B cell (primary cell): ENCODE measurements around the gene TMEM132A. TPM values are rescaled to one million over a fixed set of nuclear protein-coding genes. Genes with fewer than 3 reads are reported as not detected.

ENCODE experiments used
- ATAC-seq: fragments of 200-7000 bp; cut with Tn5 transposase; one replicate; pipeline ENCODE4 v1.10.0; 2021; ENCODE audit warnings: low read depth, mild to moderate bottlenecking, moderate number of reproducible peaks, moderate library complexity
- CTCF ChIA-PET: fragments of 350-600 bp; sonication (Branson Sonifier 250); formaldehyde crosslinking; loops from one replicate; lab custom pipeline; 2021; ENCODE audit warnings: antibody characterized with exemption, inconsistent platforms; lab: Charles Lee
- POLR2A ChIA-PET: fragments of 350-600 bp; sonication (Branson Sonifier 250); formaldehyde crosslinking; loops from one replicate; lab custom pipeline; 2021; ENCODE audit warnings: antibody characterized with exemption; lab: Charles Lee
- DNase-seq: peaks from one replicate; pipeline ENCODE4 v3.0.0; 2013
- H2AFZ ChIP-seq: 2 replicates; pipeline ENCODE4 v1.6.1; 2012; ENCODE audit warnings: mild to moderate bottlenecking, low read depth, low read length; ENCODE audit not compliant: insufficient read depth, poor library complexity, severe bottlenecking
- H3K27ac ChIP-seq, 2 donors: 1 replicate in 1 of 2; 2 replicates in 1 of 2; pipeline ENCODE4 v1.5.1; 2012 to 2013; ENCODE audit warnings: low read length in 2 of 2, mild to moderate bottlenecking in 2 of 2, moderate library complexity in 1 of 2
- H3K27me3 ChIP-seq, 4 experiments: fragments of 200-600 bp in 1 of 4; sonication (generic) in 1 of 4; replicated peaks in 1 of 4; 1 replicate in 2 of 4; 2 replicates in 2 of 4; pipeline versions ENCODE4 v1.6.1 to v1.7.0; 2013 to 2016; ENCODE audit warnings: low read length in 3 of 4, mild to moderate bottlenecking in 2 of 4, mixed read lengths in 1 of 4, moderate library complexity in 1 of 4; ENCODE audit not compliant: insufficient read depth in 4 of 4, control insufficient read depth in 3 of 4; ENCODE audit errors: control extremely low read depth in 1 of 4
- H3K36me3 ChIP-seq, 2 experiments: replicated peaks in 1 of 2; 1 replicate in 1 of 2; 2 replicates in 1 of 2; pipeline versions ENCODE4 v1.6.1 to v1.7.1; 2013; ENCODE audit warnings: low read length in 1 of 2; ENCODE audit not compliant: insufficient read depth in 2 of 2, control insufficient read depth in 1 of 2; ENCODE audit errors: control extremely low read depth in 1 of 2, extremely low read depth in 1 of 2
- H3K4me1 ChIP-seq, 2 donors: fragments of 200-600 bp in 1 of 2; sonication (generic) in 1 of 2; 1 replicate in 1 of 2; 2 replicates in 1 of 2; pipeline versions ENCODE4 v1.5.1 to v1.6.1; 2013 to 2017; ENCODE audit warnings: low read length in 2 of 2; ENCODE audit not compliant: control insufficient read depth in 2 of 2, insufficient read depth in 2 of 2
- H3K4me2 ChIP-seq: replicated peaks from 2 replicates; pipeline ENCODE3; 2012; ENCODE audit warnings: mild to moderate bottlenecking, low read depth, low read length; ENCODE audit not compliant: poor library complexity, severe bottlenecking
- H3K4me3 ChIP-seq, 5 experiments: fragments of 200-600 bp in 1 of 5; sonication (generic) in 1 of 5; 1 replicate in 3 of 5; 2 replicates in 2 of 5; pipeline versions ENCODE4 v1.5.1 to v1.7.0; 2011 to 2016; ENCODE audit warnings: low read length in 4 of 5, mild to moderate bottlenecking in 4 of 5, low read depth in 2 of 5, control low read depth in 1 of 5, moderate library complexity in 1 of 5; ENCODE audit not compliant: insufficient read depth in 1 of 5; ENCODE audit errors: control extremely low read depth in 1 of 5, extremely low read depth in 1 of 5
- H3K79me2 ChIP-seq: fragments of 200-600 bp; sonication (generic); one replicate; pipeline ENCODE4 v1.6.0; 2016; ENCODE audit warnings: low read length; ENCODE audit not compliant: control insufficient read depth, insufficient read depth
- H3K9ac ChIP-seq: fragments of 200-600 bp; sonication (generic); 2 replicates; pipeline ENCODE4 v1.6.1; 2017; ENCODE audit warnings: mild to moderate bottlenecking, low read length, moderate library complexity
- H3K9me3 ChIP-seq, 3 donors: one replicate each; pipeline versions ENCODE4 v1.6.1 to v1.7.1; 2013; ENCODE audit warnings: low read length in 2 of 3; ENCODE audit not compliant: control insufficient read depth in 2 of 3, insufficient read depth in 1 of 3; ENCODE audit errors: control extremely low read depth in 1 of 3
- H4K20me1 ChIP-seq: 2 replicates; pipeline ENCODE4 v1.6.0; 2012; ENCODE audit warnings: mild to moderate bottlenecking, low read length; ENCODE audit not compliant: insufficient read depth, control insufficient read depth, poor library complexity, severe bottlenecking
- H3K27ac Mint-ChIP-seq: one replicate; pipeline ENCODE4 v1.8.0; 2021; ENCODE audit warnings: mixed read lengths
- H3K27me3 Mint-ChIP-seq: one replicate; pipeline ENCODE4 v1.8.0; 2021; ENCODE audit warnings: mixed read lengths
- H3K4me1 Mint-ChIP-seq: one replicate; pipeline ENCODE4 v1.8.0; 2021; ENCODE audit warnings: mixed read lengths
- H3K4me3 Mint-ChIP-seq: one replicate; pipeline ENCODE4 v1.8.0; 2021; ENCODE audit warnings: mixed read lengths
- H3K9me3 Mint-ChIP-seq: one replicate; pipeline ENCODE4 v1.8.0; 2022; ENCODE audit warnings: mixed read lengths; ENCODE audit not compliant: insufficient read depth
- EZH2 ChIP-seq: IDR thresholded peaks from 2 replicates; pipeline ENCODE4 v1.6.1; 2012; ENCODE audit warnings: borderline replicate concordance, low read depth, mild to moderate bottlenecking, moderate library complexity, low read length; ENCODE audit not compliant: insufficient read depth, poor library complexity, severe bottlenecking
- WGBS: methylation state at CpG from one replicate; pipeline ENCODE4 v1.1.5; 2013; ENCODE audit warnings: missing lambda C conversion rate; ENCODE audit not compliant: insufficient coverage; 5-methylcytosine and 5-hydroxymethylcytosine counted together
- intact Hi-C: fragments of 100-400 bp; cut with micrococcal nuclease; formaldehyde crosslinking; loops from one replicate; pipeline ENCODE4 v1.10.0; 2022
- polyA plus RNA-seq: library from polyadenylated mRNA; depleted of rRNA; stranded (reverse); fragments of >200 nt; gene quantifications from 2 replicates; pipeline ENCODE4 v1.2.3, GENCODE V29; 2012
- total RNA-seq, 2 donors: library from RNA; stranded (reverse); fragments of 120-200 nt in 1 of 2; gene quantifications; 1 replicate in 1 of 2; 2 replicates in 1 of 2; pipeline versions ENCODE4 v1.2.3 to v1.2.4, GENCODE V29; 2013 to 2022
- TF ChIP-seq, protein P1 (sequence below): fragments of 200-600 bp; IDR thresholded peaks from one replicate; pipeline ENCODE4 v1.8.0; 2022; ENCODE audit warnings: antibody characterized with exemption, mild to moderate bottlenecking

Gene TMEM132A
- total and polyA plus RNA-seq, 2 donors (not counting 1 experiment from before 2014, with no cell fraction given), result 1.2 to 11.3 TPM

- no peaks in the 10 kb centered on the region for H3K36me3 ChIP-seq
- H3K4me2 ChIP-seq, result peak overlapping the region; percentile 20
- H3K27me3 ChIP-seq, result no peaks in the 10 kb centered on the region
- no peaks in the 10 kb centered on the region for H3K9me3 ChIP-seq
- DNase-seq (no peak), ATAC-seq (no peak)
- H3K4me1 Mint-ChIP-seq, result peaks cover 28% of the 10 kb centered on the region
- no peak overlapping the region for H3K4me3 Mint-ChIP-seq
- H4K20me1 ChIP-seq, result no peaks in the 10 kb centered on the region
- intact Hi-C loops, result no loop called here
- no peaks in the 10 kb centered on the region for H3K27me3 Mint-ChIP-seq
- H3K4me1 ChIP-seq, result peaks cover 20 to 22% of the 10 kb centered on the region in 2 donors
- no peak overlapping the region for H3K9ac ChIP-seq
- WGBS, result 93% methylated on average over 3 of the region's 4 CpGs
- CTCF ChIA-PET, result interaction anchor here (0.8 to 1.2 kb wide), 5 partner anchors 10 to 210 kb away, joined by 3 to 5 read pairs (median 3); no protein-coding TSS in a partner anchor
- peaks cover 16% of the 10 kb centered on the region for H3K79me2 ChIP-seq
- no peak overlapping the region for H3K27ac ChIP-seq
- no peaks in the 10 kb centered on the region for H3K9me3 Mint-ChIP-seq
- TF ChIP-seq EZH2, result no peak
- TF ChIP-seq, protein P1, sequence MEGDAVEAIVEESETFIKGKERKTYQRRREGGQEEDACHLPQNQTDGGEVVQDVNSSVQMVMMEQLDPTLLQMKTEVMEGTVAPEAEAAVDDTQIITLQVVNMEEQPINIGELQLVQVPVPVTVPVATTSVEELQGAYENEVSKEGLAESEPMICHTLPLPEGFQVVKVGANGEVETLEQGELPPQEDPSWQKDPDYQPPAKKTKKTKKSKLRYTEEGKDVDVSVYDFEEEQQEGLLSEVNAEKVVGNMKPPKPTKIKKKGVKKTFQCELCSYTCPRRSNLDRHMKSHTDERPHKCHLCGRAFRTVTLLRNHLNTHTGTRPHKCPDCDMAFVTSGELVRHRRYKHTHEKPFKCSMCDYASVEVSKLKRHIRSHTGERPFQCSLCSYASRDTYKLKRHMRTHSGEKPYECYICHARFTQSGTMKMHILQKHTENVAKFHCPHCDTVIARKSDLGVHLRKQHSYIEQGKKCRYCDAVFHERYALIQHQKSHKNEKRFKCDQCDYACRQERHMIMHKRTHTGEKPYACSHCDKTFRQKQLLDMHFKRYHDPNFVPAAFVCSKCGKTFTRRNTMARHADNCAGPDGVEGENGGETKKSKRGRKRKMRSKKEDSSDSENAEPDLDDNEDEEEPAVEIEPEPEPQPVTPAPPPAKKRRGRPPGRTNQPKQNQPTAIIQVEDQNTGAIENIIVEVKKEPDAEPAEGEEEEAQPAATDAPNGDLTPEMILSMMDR, result no peak
- POLR2A ChIA-PET, result interaction anchor here (0.5 kb wide), 1 partner anchor 153 kb away, joined by 3 read pairs; no protein-coding TSS in a partner anchor
- no peak overlapping the region for H3K4me3 ChIP-seq
- H2AFZ ChIP-seq, result no peak overlapping the region
- H3K27ac Mint-ChIP-seq, result no peak overlapping the region
These were observed 53.0 kb downstream of the TMEM132A start for GRCh38 chr11:60977224-60977623.

GRCh38 chr11:60977836-60978235, 53.6 kb downstream of the TMEM132A start:
- CTCF ChIA-PET, result interaction anchor here (0.8 to 1.1 kb wide), 3 partner anchors 9 to 76 kb away, joined by 3 read pairs; no protein-coding TSS in a partner anchor
- no peak overlapping the region for H3K4me3 Mint-ChIP-seq
- no peaks in the 10 kb centered on the region for H4K20me1 ChIP-seq

More at GRCh38 chr11:60977836-60978235, 53.6 kb downstream of the TMEM132A start:
- Histone ChIP-seq H3K9ac (no peak overlapping the region), H3K27ac (no peak overlapping the region), H3K9me3 (no peaks in the 10 kb centered on the region), H3K79me2 (peaks cover 13% of the 10 kb centered on the region), H2AFZ (no peak overlapping the region), H3K4me1 (peaks cover 14 to 16% of the 10 kb centered on the region in 2 donors), H3K4me3 (no peak overlapping the region), H3K27me3 (no peaks in the 10 kb centered on the region), H3K36me3 (no peaks in the 10 kb centered on the region), H3K4me2 (peak overlapping the region; percentile 20)
- H3K4me1 Mint-ChIP-seq, result peaks cover 23% of the 10 kb centered on the region
- ATAC-seq (no peak), DNase-seq (no peak)
- H3K27ac Mint-ChIP-seq, result no peak overlapping the region
- no peaks in the 10 kb centered on the region for H3K9me3 Mint-ChIP-seq
- H3K27me3 Mint-ChIP-seq, result no peaks in the 10 kb centered on the region
- intact Hi-C loops, result no loop called here
- TF ChIP-seq, protein P1, result no peak
- TF ChIP-seq EZH2, result no peak
- POLR2A ChIA-PET, result no interaction called here
